Neural cell (in vitro differentiated cells): ENCODE measurements around the gene RWDD4. TPM values are rescaled to one million over a fixed set of nuclear protein-coding genes. Genes with fewer than 3 reads are reported as not detected.

Experiments
- H2AFZ ChIP-seq: fragments of 200-600, 300-800 bp; sonication (generic), shearing (Covaris generic); 2 replicates; pipeline ENCODE4 v1.6.0; 2014; ENCODE audit warnings: low read depth, mild to moderate bottlenecking, antibody characterized with exemption, low read length, moderate library complexity
- H3F3A ChIP-seq: fragments of 200-600 bp; shearing (Covaris generic); 2 replicates; pipeline ENCODE4 v1.6.1; 2016; ENCODE audit warnings: mild to moderate bottlenecking, moderate library complexity, mixed read lengths, antibody characterized with exemption, low read length; ENCODE audit not compliant: insufficient read depth, poor library complexity, severe bottlenecking
- H3K27ac ChIP-seq: fragments of 200-600, 300-800 bp; sonication (generic), shearing (Covaris generic); 2 replicates; pipeline ENCODE4 v1.5.1; 2014; ENCODE audit warnings: mild to moderate bottlenecking, low read length, moderate library complexity
- H3K27me3 ChIP-seq: fragments of 300-800, 200-600 bp; sonication (generic), shearing (Covaris generic); 2 replicates; pipeline ENCODE4 v1.6.0; 2014; ENCODE audit warnings: mild to moderate bottlenecking, low read depth, low read length, moderate library complexity; ENCODE audit not compliant: insufficient read depth
- H3K36me3 ChIP-seq: fragments of 300-800, 200-600 bp; sonication (generic), shearing (Covaris generic); 2 replicates; pipeline ENCODE4 v1.5.1; 2014; ENCODE audit warnings: mild to moderate bottlenecking, antibody characterized with exemption, low read length, moderate library complexity; ENCODE audit not compliant: insufficient read depth
- H3K4me2 ChIP-seq: fragments of 300-800, 200-600 bp; sonication (generic), shearing (Covaris generic); 2 replicates; pipeline ENCODE4 v1.6.0; 2014; ENCODE audit warnings: mild to moderate bottlenecking, low read length
- H3K4me3 ChIP-seq: fragments of 300-800, 200-600 bp; sonication (generic), shearing (Covaris generic); 2 replicates; pipeline ENCODE4 v1.5.1; 2014; ENCODE audit warnings: mild to moderate bottlenecking, low read length, moderate library complexity
- H3K79me2 ChIP-seq: fragments of 200-600 bp; shearing (Covaris generic); replicated peaks from 2 replicates; pipeline ENCODE4 v1.6.0; 2014; ENCODE audit warnings: mild to moderate bottlenecking, low read length, moderate library complexity; ENCODE audit not compliant: insufficient read depth
- H3K9ac ChIP-seq: fragments of 300-800, 200-600 bp; sonication (generic), shearing (Covaris generic); 2 replicates; pipeline ENCODE4 v1.6.1; 2016; ENCODE audit warnings: mild to moderate bottlenecking, low read length, mixed read lengths
- H3K9me2 ChIP-seq: fragments of 200-600 bp; shearing (Covaris generic); 2 replicates; pipeline ENCODE4 v1.6.1; 2016; ENCODE audit warnings: mild to moderate bottlenecking, low read length, mixed read lengths; ENCODE audit not compliant: insufficient read depth
- H3K9me3 ChIP-seq: fragments of 200-600, 300-800 bp; sonication (generic), shearing (Covaris generic); 2 replicates; pipeline ENCODE4 v1.6.1; 2016; ENCODE audit warnings: mild to moderate bottlenecking, mixed run types, low read length, moderate library complexity, mixed read lengths
- H4K20me1 ChIP-seq: fragments of 200-600 bp; shearing (Covaris generic); 2 replicates; pipeline ENCODE4 v1.6.1; 2016; ENCODE audit warnings: mild to moderate bottlenecking, mixed run types; ENCODE audit not compliant: insufficient read depth
- CTCF ChIP-seq: fragments of 450-650 bp; IDR thresholded peaks from 2 replicates; pipeline ENCODE4 v1.5.1; 2014; ENCODE audit warnings: antibody characterized with exemption, mild to moderate bottlenecking, moderate library complexity; ENCODE audit not compliant: poor library complexity, severe bottlenecking
- EP300 ChIP-seq: fragments of 450-650 bp; conservative IDR thresholded peaks from 2 replicates; pipeline ENCODE4 v1.6.1; 2014; ENCODE audit warnings: antibody characterized with exemption, mild to moderate bottlenecking, moderate library complexity; ENCODE audit not compliant: poor library complexity, severe bottlenecking
- EZH2 ChIP-seq: fragments of 200-600, 300-800 bp; shearing (Covaris generic), sonication (generic); IDR thresholded peaks from 2 replicates; pipeline ENCODE4 v1.6.1; 2014; ENCODE audit warnings: antibody characterized with exemption, low read length, borderline replicate concordance, mild to moderate bottlenecking; ENCODE audit not compliant: insufficient read depth, poor library complexity, severe bottlenecking
- MXI1 ChIP-seq: fragments of 450-650 bp; conservative IDR thresholded peaks from 2 replicates; pipeline ENCODE4 v1.6.1; 2014; ENCODE audit warnings: antibody characterized with exemption, mild to moderate bottlenecking; ENCODE audit not compliant: poor library complexity, severe bottlenecking
- POLR2AphosphoS5 ChIP-seq: IDR thresholded peaks from 2 replicates; pipeline ENCODE4 v1.6.1; 2012
- RAD21 ChIP-seq: fragments of 450-650 bp; conservative IDR thresholded peaks from 2 replicates; pipeline ENCODE4 v1.6.1; 2014; ENCODE audit warnings: antibody characterized with exemption, mild to moderate bottlenecking, moderate library complexity
- REST ChIP-seq: IDR thresholded peaks from 2 replicates; pipeline ENCODE4 v1.6.1; 2012; ENCODE audit warnings: borderline replicate concordance
- SMC3 ChIP-seq: fragments of 450-650 bp; conservative IDR thresholded peaks from 2 replicates; pipeline ENCODE4 v1.6.1; 2014; ENCODE audit warnings: antibody characterized with exemption, mild to moderate bottlenecking, moderate library complexity; ENCODE audit not compliant: poor library complexity
- TAF1 ChIP-seq: IDR thresholded peaks from 2 replicates; pipeline ENCODE4 v1.6.1; 2012; ENCODE audit warnings: low read depth
- polyA plus RNA-seq: library from polyadenylated mRNA; depleted of rRNA; stranded (reverse); fragments of >200 nt; gene quantifications from 2 replicates; pipeline ENCODE4 v1.2.3, GENCODE V29; 2014

Gene RWDD4
- polyA plus RNA-seq, 1 donor from 2014 or later: 68.2 TPM

DNA sequence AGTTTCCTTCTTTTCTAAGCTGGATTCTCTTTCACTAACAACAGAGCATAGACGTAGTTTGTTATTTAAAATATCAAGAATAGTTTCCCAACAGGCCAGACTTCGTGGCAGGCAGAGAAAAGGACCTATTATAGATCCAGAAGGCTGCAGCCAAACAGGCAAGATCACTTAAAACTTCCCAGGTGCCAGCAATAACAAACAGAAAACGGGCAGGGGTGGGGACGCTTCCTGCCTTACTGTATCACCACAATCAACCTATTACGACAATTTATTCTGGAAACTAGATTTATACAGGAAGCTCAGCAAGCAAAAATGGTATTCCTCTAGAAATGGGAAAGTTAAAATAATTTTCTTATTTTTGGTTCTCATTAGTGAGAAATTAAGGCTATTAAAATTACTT, 22.1 kb downstream of the RWDD4 start:
- H3K4me2 ChIP-seq: no peak overlapping the region
- no peaks in the 10 kb centered on the region for H3F3A ChIP-seq
- H3K9ac ChIP-seq: no peak overlapping the region
- no peaks in the 10 kb centered on the region for H3K27me3 ChIP-seq
- TF ChIP-seq POLR2AphosphoS5 (no peak), REST (no peak), MXI1 (no peak), EZH2 (no peak), RAD21 (no peak), SMC3 (no peak), TAF1 (no peak), EP300 (no peak), CTCF (no peak)
- no peak overlapping the region for H3K27ac ChIP-seq
- H3K9me2 ChIP-seq: no peaks in the 10 kb centered on the region
- no peak overlapping the region for H2AFZ ChIP-seq
- H4K20me1 ChIP-seq: no peaks in the 10 kb centered on the region
- no peaks in the 10 kb centered on the region for H3K36me3 ChIP-seq
- H3K79me2 ChIP-seq: no peaks in the 10 kb centered on the region
- H3K4me3 ChIP-seq: no peak overlapping the region
- H3K9me3 ChIP-seq: no peaks in the 10 kb centered on the region

DNA sequence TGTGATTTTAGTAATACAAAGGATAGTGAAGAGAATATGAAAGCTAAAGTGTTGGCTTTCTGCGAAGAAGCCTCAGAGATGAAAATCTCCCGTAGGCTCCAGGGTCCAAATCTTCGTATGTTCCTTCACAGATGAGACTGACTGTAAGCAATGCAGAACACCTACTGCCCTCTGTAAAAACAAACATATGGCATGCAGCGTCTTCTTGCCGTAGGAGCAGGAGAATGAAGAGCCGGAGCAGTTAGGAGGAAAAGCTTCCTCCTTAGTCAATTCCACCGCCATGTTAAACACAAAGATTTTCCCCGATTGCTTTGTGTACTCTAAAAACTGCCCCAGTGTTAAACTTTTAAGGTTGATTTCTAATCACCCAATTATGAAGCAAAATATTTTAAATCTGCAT, 22.5 kb downstream of the RWDD4 start:
- TF ChIP-seq SMC3 (no peak), TAF1 (no peak), POLR2AphosphoS5 (no peak), EP300 (no peak), REST (no peak), RAD21 (no peak)
- Histone ChIP-seq H3K9me3 (no peaks in the 10 kb centered on the region), H3K9me2 (no peaks in the 10 kb centered on the region), H4K20me1 (no peaks in the 10 kb centered on the region), H3F3A (no peaks in the 10 kb centered on the region), H3K27ac (no peak overlapping the region), H3K36me3 (no peaks in the 10 kb centered on the region), H3K79me2 (no peaks in the 10 kb centered on the region), H3K9ac (no peak overlapping the region), H2AFZ (no peak overlapping the region), H3K27me3 (no peaks in the 10 kb centered on the region), H3K4me3 (no peak overlapping the region), H3K4me2 (no peak overlapping the region)
